MCF 10A (cell line): ENCODE results near the gene ABHD8. TPM values are rescaled to one million over a fixed set of nuclear protein-coding genes. Genes with fewer than 3 reads are reported as not detected.
"Not testable (repeated sequence)": the region's sequence is repeated elsewhere in the genome, so short reads cannot be mapped to it uniquely, and the experiment has no call there.

Experiments
- BruUV-seq: library from RNA; stranded (reverse); fragments of 400-500 nt; replicated peaks from 2 replicates; lab custom pipeline; 2021; lab: Mats Ljungman, UMichigan
- CTCF ChIA-PET: fragments of 300-600 bp; sonication (Branson Sonifier 250); formaldehyde crosslinking; extraction: SDS; loops from one replicate; lab custom pipeline; 2021; ENCODE audit warnings: antibody characterized with exemption, inconsistent platforms; lab: Yijun Ruan, JAX
- POLR2A ChIA-PET: fragments of 300-600, 350-650 bp; sonication (Branson Sonifier 250); formaldehyde crosslinking; extraction: SDS; loops from one replicate; lab custom pipeline; 2020; ENCODE audit warnings: antibody characterized with exemption, inconsistent platforms; lab: Yijun Ruan, JAX
- DNase-seq: peaks from one replicate; pipeline ENCODE4 v3.0.0-alpha.2; 2018; ENCODE audit not compliant: unreplicated experiment
- H3K27ac Mint-ChIP-seq: one replicate; pipeline ENCODE4 v1.8.0; 2022; ENCODE audit warnings: mild to moderate bottlenecking, low read depth, mixed read lengths; ENCODE audit not compliant: unreplicated experiment
- H3K27me3 Mint-ChIP-seq: one replicate; pipeline ENCODE4 v1.8.0; 2022; ENCODE audit warnings: mixed read lengths; ENCODE audit not compliant: insufficient read depth, unreplicated experiment
- H3K36me3 Mint-ChIP-seq: one replicate; pipeline ENCODE4 v1.8.0; 2022; ENCODE audit warnings: mild to moderate bottlenecking, moderate library complexity, mixed read lengths; ENCODE audit not compliant: insufficient read depth, unreplicated experiment
- H3K4me1 Mint-ChIP-seq: one replicate; pipeline ENCODE4 v1.8.0; 2022; ENCODE audit warnings: mixed read lengths; ENCODE audit not compliant: insufficient read depth, unreplicated experiment
- H3K4me3 Mint-ChIP-seq: one replicate; pipeline ENCODE4 v1.8.0; 2022; ENCODE audit warnings: mild to moderate bottlenecking, moderate library complexity, mixed read lengths; ENCODE audit not compliant: unreplicated experiment
- H3K9me3 Mint-ChIP-seq: one replicate; pipeline ENCODE4 v1.8.0; 2022; ENCODE audit warnings: mixed read lengths; ENCODE audit not compliant: unreplicated experiment
- intact Hi-C: fragments of 100-400 bp; cut with micrococcal nuclease; formaldehyde crosslinking; loops from 2 replicates; pipeline ENCODE4 v1.14.1; 2022
- total RNA-seq: library from RNA; stranded (reverse); gene quantifications from 2 replicates; pipeline ENCODE4 v1.2.3, GENCODE V29; 2022
- TF ChIP-seq, protein P1 (sequence below): fragments of 200-600 bp; IDR thresholded peaks from one replicate; pipeline ENCODE4 v1.8.0; 2022; ENCODE audit warnings: antibody characterized with exemption, mild to moderate bottlenecking; ENCODE audit not compliant: unreplicated experiment

The ABHD8 gene
- total RNA-seq, 1 experiment from 2014 or later, result 4.1 TPM

DNA sequence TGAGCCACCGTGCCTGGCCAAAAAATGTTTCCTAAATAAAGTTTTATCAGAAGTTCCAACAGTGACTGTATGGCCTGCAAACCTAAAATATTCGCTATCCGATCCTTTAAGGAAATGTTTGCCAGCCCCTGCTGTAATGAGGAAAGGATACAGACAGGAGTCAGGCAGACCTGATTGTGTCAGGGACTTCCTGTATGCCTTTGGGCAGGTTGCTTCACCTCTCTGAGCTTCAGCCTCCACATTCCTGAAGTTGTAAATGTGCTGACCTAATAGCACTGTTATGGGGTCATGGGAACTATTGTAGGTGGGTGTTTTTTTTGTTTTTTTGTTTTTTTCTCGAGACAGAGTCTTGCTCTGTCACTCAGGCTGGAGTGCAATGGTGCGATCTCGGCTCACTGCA, 6.2 kb downstream of the ABHD8 start:
- H3K9me3 Mint-ChIP-seq, result no peaks in the 10 kb centered on the region
- peak overlapping the region; percentile 16 for H3K27ac Mint-ChIP-seq
- no peak overlapping the region for H3K4me3 Mint-ChIP-seq
- POLR2A ChIA-PET, result interaction anchor here (1.4 to 2.1 kb wide), 3 partner anchors 9 to 40 kb away, joined by 4 to 13 read pairs (median 12); partner anchors contain the start of genes DDA1 and MRPL34
- TF ChIP-seq, protein P1, sequence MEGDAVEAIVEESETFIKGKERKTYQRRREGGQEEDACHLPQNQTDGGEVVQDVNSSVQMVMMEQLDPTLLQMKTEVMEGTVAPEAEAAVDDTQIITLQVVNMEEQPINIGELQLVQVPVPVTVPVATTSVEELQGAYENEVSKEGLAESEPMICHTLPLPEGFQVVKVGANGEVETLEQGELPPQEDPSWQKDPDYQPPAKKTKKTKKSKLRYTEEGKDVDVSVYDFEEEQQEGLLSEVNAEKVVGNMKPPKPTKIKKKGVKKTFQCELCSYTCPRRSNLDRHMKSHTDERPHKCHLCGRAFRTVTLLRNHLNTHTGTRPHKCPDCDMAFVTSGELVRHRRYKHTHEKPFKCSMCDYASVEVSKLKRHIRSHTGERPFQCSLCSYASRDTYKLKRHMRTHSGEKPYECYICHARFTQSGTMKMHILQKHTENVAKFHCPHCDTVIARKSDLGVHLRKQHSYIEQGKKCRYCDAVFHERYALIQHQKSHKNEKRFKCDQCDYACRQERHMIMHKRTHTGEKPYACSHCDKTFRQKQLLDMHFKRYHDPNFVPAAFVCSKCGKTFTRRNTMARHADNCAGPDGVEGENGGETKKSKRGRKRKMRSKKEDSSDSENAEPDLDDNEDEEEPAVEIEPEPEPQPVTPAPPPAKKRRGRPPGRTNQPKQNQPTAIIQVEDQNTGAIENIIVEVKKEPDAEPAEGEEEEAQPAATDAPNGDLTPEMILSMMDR, result no peak
- intact Hi-C loops, result loop anchor here (1.0 kb wide), 1 partner anchor 8 kb away; the partner anchor contains the start of gene MRPL34
- H3K36me3 Mint-ChIP-seq, result peaks cover 17% of the 10 kb centered on the region
- H3K27me3 Mint-ChIP-seq, result no peaks in the 10 kb centered on the region
- no TSS peak for BruUV-seq
- CTCF ChIA-PET, result interaction anchor here (0.6 to 1.8 kb wide), 11 partner anchors 8 to 637 kb away, joined by 3 to 6 read pairs (median 3); partner anchors contain the start of genes ANO8, DDA1 and SMIM7
- H3K4me1 Mint-ChIP-seq, result peaks cover 4% of the 10 kb centered on the region
- peak; percentile 80 for DNase-seq

DNA sequence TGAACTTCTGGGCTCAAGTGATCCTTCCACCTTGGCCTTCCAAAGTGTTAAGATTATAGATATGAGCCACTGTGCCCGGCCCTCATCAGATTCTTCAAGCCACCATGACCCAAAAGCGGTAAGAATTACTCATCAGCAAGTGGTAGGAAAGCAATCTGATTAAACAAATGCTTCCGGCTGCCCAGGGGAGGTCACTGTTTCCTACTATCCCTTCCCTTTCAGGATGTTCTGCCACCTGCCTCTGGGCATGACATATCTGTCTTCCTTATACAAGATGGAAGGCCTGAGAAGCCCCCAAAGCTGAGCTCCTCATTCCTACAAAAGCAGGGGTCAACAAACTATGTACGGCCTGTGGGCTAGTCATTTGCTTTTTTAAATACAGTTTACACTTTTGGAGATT, 7.0 kb downstream of the ABHD8 start:
- POLR2A ChIA-PET, result interaction anchor here (0.6 to 2.1 kb wide), 4 partner anchors 10 to 89 kb away, joined by 3 to 13 read pairs (median 8); partner anchors contain the start of genes ANO8, DDA1 and MRPL34
- BruUV-seq, result no TSS peak
- CTCF ChIA-PET, result interaction anchor here (0.7 to 1.8 kb wide), 4 partner anchors 29 to 90 kb away, joined by 3 to 6 read pairs (median 5); partner anchors contain the start of gene ANO8
- Mint-ChIP-seq H3K4me3 (peak overlapping the region; percentile 15), H3K27ac (no peak overlapping the region), H3K4me1 (peaks cover 4% of the 10 kb centered on the region), H3K9me3 (no peaks in the 10 kb centered on the region), H3K27me3 (no peaks in the 10 kb centered on the region), H3K36me3 (peaks cover 17% of the 10 kb centered on the region)
- intact Hi-C loops, result loop anchor here (1.0 kb wide), 1 partner anchor 9 kb away; the partner anchor contains the start of gene MRPL34
- DNase-seq, result peak; percentile 81
- TF ChIP-seq, protein P1, result peak; percentile 33

- H3K36me3 Mint-ChIP-seq, result peaks cover 17% of the 10 kb centered on the region
- intact Hi-C loops, H3K4me3 Mint-ChIP-seq, BruUV-seq, H3K4me1 Mint-ChIP-seq, H3K27me3 Mint-ChIP-seq, H3K9me3 Mint-ChIP-seq, H3K27ac Mint-ChIP-seq: not testable (repeated sequence)
- peak; percentile 31 for DNase-seq
- POLR2A ChIA-PET, result interaction anchor here (1.0 to 3.3 kb wide), 3 partner anchors 10 to 39 kb away, joined by 3 to 17 read pairs (median 5); partner anchors contain the start of genes ANO8 and MRPL34
- CTCF ChIA-PET, result interaction anchor here (0.6 to 2.0 kb wide), 5 partner anchors 9 to 91 kb away, joined by 3 to 13 read pairs (median 3); partner anchors contain the start of gene MRPL34
These were observed 7.7 kb downstream of the ABHD8 start for GRCh38 chr19:17295551-17295950.

DNA sequence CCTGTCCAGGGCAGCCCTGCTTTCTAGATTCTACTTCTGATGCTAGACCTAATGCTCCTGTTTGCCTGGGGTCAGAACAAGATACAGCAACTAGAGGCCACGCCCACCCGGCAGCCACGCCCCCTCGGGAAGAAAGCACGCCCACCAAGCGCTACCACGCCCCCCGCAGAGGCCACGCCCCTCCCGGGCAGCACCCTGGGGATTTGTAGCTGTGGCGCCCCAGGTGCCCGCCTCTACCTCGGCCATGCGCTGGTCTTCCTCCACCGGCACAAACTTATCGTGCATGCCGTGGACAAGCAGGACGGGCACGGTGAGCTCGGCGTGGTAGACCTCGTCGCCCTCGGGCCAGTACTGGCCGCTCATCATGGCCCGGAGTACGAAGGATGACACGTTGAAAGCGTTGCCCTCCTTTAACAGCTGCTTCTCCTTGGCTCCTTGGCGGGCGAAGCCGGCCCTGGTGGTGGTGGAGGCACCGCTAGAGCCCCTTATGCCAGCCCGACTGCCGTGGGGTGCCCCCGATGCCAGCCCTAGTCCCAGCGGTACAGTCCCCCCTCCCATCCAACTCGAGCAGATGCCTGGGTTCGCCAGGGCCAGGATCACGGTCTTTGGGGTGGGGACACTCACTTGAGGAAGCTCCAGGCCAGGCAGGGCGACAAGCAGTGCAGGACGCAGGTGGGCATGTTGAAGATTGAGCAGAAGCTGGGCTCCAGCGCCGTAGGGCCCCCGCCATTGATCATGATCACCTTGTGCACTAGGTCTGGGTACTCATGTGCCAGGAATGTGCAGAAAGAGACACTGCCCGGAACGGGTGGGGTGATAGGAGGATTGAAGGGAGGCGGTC, 9.0 kb downstream of the ABHD8 start:
- POLR2A ChIA-PET, result interaction anchor here (0.7 to 3.3 kb wide), 4 partner anchors 11 to 981 kb away, joined by 3 to 17 read pairs (median 5); partner anchors contain the start of genes MRPL34 and SLC27A1
- Mint-ChIP-seq H3K9me3 (no peaks in the 10 kb centered on the region), H3K4me3 (peak overlapping the region; percentile 80), H3K27ac (no peak overlapping the region), H3K27me3 (no peaks in the 10 kb centered on the region), H3K4me1 (peaks cover 4% of the 10 kb centered on the region), H3K36me3 (peaks cover 17% of the 10 kb centered on the region)
- CTCF ChIA-PET, result interaction anchor here (0.6 to 2.2 kb wide), 5 partner anchors 11 to 169 kb away, joined by 3 to 13 read pairs (median 4); partner anchors contain the start of gene MRPL34
- TF ChIP-seq, protein P1, result no peak
- no TSS peak for BruUV-seq
- DNase-seq, result peak; percentile 67
- intact Hi-C loops, result loop anchor here (5.0 kb wide), 1 partner anchor 53 kb away; no protein-coding TSS in a partner anchor
